Brain microvascular endothelial cell (primary cell): Measurements from ENCODE around the gene COG5.

ENCODE experiments used
- DNase-seq: peaks from one replicate; pipeline ENCODE4 v3.0.0-alpha.2; 2020
- H3K27ac ChIP-seq: fragments of 250-450 bp; sonication (Bioruptor Pico); 2 replicates; pipeline ENCODE4 v1.5.1; 2020; ENCODE audit warnings: mild to moderate bottlenecking, moderate library complexity
- H3K27me3 ChIP-seq: fragments of 250-450 bp; sonication (Bioruptor Pico); replicated peaks from 2 replicates; pipeline ENCODE4 v1.5.1; 2020; ENCODE audit warnings: mild to moderate bottlenecking
- H3K36me3 ChIP-seq: fragments of 250-450 bp; sonication (Bioruptor Pico); replicated peaks from 2 replicates; pipeline ENCODE4 v1.5.1; 2020; ENCODE audit warnings: mild to moderate bottlenecking
- H3K4me3 ChIP-seq: 2 replicates; pipeline ENCODE4 v1.5.1; 2011; ENCODE audit warnings: low read depth, mild to moderate bottlenecking, control low read depth, low read length, moderate library complexity
- in situ Hi-C: cut with HindIII; loops from 2 replicates; pipeline ENCODE4 v1.10.0; 2017; ENCODE audit warnings: low sequenced_read_pairs, low pct_ligation_motif_present
- TF ChIP-seq, protein P1 (sequence below): IDR thresholded peaks from 2 replicates; pipeline ENCODE4 v1.5.1; 2011; ENCODE audit warnings: low read depth, mild to moderate bottlenecking, moderate library complexity, low read length, control low read depth, inconsistent platforms; ENCODE audit errors: missing control alignments

Gene COG5

DNA sequence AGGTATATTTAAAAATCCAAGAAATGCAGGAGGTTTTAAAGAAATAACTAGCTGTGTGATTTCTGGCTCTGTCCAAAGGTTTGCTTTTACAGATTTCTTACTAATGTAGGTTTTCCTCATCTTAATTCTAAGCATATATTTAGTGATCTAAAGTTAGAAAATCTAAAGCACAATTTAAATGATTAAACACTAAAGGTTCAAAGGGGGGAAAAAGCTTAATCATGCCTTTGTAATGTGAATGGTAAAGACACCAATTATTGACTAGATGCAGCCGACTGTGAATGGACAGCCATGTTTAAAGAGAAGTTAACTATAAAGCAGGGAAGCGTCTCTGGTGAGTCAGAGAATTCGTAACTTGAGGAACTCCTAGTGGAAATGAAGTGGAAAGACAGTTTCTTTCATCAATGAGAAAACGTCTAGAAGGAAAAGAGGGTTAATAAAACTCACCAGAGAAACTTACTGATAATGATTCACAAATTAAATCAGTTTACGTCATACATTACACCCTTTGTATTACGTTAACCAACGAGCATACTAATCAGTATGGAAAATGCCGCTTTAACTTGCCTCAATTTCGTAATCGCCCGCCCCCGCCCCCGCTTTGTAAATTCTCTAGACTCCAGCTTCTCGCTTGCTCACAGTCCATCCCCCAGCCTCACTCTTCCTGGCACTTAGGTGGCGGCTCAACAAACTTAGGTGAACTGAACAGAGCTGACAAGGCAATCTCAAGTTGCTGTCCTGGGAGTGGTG lies 396.1 kb downstream of the COG5 start:
- peak overlapping the region; percentile 66 for H3K4me3 ChIP-seq
- peak overlapping the region; percentile 99 for H3K27ac ChIP-seq
- DNase-seq, result peak; percentile 72
- in situ Hi-C loops, result no loop called here
- H3K36me3 ChIP-seq, result no peaks in the 10 kb centered on the region
- TF ChIP-seq, protein P1, sequence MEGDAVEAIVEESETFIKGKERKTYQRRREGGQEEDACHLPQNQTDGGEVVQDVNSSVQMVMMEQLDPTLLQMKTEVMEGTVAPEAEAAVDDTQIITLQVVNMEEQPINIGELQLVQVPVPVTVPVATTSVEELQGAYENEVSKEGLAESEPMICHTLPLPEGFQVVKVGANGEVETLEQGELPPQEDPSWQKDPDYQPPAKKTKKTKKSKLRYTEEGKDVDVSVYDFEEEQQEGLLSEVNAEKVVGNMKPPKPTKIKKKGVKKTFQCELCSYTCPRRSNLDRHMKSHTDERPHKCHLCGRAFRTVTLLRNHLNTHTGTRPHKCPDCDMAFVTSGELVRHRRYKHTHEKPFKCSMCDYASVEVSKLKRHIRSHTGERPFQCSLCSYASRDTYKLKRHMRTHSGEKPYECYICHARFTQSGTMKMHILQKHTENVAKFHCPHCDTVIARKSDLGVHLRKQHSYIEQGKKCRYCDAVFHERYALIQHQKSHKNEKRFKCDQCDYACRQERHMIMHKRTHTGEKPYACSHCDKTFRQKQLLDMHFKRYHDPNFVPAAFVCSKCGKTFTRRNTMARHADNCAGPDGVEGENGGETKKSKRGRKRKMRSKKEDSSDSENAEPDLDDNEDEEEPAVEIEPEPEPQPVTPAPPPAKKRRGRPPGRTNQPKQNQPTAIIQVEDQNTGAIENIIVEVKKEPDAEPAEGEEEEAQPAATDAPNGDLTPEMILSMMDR, result peak; percentile 46
- H3K27me3 ChIP-seq, result no peaks in the 10 kb centered on the region

DNA sequence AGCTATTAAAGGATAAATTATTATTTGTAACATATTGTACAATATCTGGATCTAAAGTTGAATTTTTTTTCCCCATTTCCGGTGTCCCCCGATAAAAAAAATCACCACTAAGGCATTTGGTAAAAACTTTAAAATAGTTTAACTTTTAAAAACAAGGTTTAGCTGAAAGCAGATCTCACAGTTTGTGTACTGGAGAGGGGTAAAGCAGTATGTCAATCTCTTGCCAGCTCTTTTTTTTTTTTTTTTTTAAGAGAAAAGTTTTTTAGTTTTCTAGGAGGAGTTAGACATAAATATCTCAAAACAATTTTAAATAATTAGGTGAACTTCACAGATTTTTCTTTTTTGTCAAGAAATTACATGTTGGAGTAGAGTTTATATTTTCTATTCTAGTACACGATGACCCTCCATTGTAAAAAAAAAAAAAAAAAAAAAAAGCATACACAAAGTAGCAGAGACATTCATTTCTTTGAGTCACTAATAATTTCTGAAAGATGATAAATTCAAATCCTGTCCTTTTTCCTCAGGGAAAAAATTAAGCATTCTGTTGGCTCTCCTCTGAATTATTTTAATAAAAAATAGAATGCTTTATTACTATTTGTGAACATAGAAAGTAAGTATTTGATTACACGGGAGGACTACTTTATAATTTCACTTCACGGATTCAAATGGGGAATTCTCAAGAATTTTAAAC lies 396.8 kb downstream of the COG5 start:
- DNase-seq, result no peak
- in situ Hi-C loops, result no loop called here
- Histone ChIP-seq H3K4me3 (peak overlapping the region; percentile 66), H3K36me3 (no peaks in the 10 kb centered on the region), H3K27me3 (no peaks in the 10 kb centered on the region), H3K27ac (peak overlapping the region; percentile 99)
- TF ChIP-seq, protein P1, result no peak

DNA sequence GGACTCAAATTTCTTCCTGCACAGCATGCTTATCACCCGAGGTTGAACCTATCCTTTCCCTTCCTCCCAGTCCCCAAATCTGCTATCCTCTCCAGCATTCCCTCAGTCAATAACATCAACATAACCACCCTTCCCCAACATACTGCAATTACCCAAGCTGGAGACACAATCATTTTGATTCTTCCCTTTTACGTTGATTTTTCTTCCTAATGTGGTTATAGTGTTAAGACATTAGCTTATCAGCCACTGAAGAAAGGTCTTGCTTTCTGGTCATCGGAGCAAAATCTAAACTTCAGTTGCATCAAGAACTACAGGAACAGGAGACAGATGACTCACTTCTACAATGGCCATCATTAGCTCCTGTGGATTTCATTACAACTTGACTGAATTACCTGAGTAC lies 398.4 kb downstream of the COG5 start:
- in situ Hi-C loops, result no loop called here
- Histone ChIP-seq H3K36me3 (no peaks in the 10 kb centered on the region), H3K4me3 (no peak overlapping the region), H3K27me3 (no peaks in the 10 kb centered on the region), H3K27ac (no peak overlapping the region)
- TF ChIP-seq, protein P1, result no peak
- no peak for DNase-seq

DNA sequence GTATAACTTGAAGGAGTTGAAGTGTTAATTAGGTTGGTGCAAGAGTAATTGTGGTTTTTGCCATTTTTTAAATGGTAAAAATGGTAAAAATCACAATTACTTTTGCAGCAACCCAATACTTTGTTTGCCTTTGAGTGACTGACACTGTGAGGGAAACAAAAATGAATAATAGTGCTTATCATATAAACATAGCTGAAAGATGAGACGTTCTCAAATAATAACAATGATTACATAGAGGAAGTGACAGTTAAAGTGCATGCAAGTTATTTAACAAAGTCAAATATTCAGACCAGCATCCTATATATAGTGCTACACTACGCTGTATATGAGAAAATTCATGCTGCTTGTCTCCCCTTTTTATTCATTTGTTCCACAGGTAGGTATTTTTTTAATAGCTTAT lies 399.6 kb downstream of the COG5 start:
- in situ Hi-C loops, result no loop called here
- Histone ChIP-seq H3K27me3 (no peaks in the 10 kb centered on the region), H3K27ac (peak overlapping the region; percentile 27), H3K36me3 (no peaks in the 10 kb centered on the region), H3K4me3 (no peak overlapping the region)
- no peak for DNase-seq
- TF ChIP-seq, protein P1, result no peak

DNA sequence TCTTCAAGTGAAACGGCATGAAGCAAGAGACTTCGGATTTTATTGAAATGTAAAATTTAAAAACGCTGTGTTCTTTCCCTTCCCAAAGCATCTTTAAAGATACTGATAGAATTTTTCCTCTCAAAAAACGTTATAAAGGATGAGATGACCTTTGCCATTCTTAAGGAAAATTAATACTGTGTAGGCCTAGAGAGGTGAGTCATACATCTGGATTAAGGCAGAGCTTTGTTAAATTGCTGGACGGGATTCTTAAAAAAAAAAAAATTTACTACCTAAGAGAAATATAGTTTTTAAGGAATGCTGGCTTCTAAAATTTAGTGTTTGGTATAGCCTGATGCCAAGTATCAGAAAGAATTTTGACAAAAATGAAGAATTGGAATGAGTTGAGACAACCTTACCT lies 401.2 kb downstream of the COG5 start:
- TF ChIP-seq, protein P1, result no peak
- H3K4me3 ChIP-seq, result no peak overlapping the region
- in situ Hi-C loops, result no loop called here

More for the DNA sequence above, 401.2 kb downstream of the COG5 start:
- Histone ChIP-seq H3K36me3 (no peaks in the 10 kb centered on the region), H3K27me3 (no peaks in the 10 kb centered on the region), H3K27ac (no peak overlapping the region)
- no peak for DNase-seq
